HCT116 (cell line): ENCODE data around the gene LRPPRC.

Source experiments
- CEBPB ChIP-seq: IDR thresholded peaks from 2 replicates; pipeline ENCODE4 v1.6.1; 2012; ENCODE audit warnings: low read depth
- TF ChIP-seq, protein P1 (sequence below): IDR thresholded peaks from 2 replicates; pipeline ENCODE4 v1.6.1; 2012; ENCODE audit warnings: low read depth
- TF ChIP-seq, protein P2 (sequence below), 3 experiments: fragments of 200-600 bp in 1 of 3; sonication (generic) in 1 of 3; IDR thresholded peaks in 2 of 3; conservative IDR thresholded peaks in 1 of 3; 2 replicates each; pipeline ENCODE4 v1.5.1; 2012 to 2017; ENCODE audit warnings: low read depth in 2 of 3, low read length in 2 of 3, antibody characterized with exemption in 1 of 3, borderline replicate concordance in 1 of 3, control low read depth in 1 of 3, mild to moderate bottlenecking in 1 of 3, mixed read lengths in 1 of 3, mixed run types in 1 of 3, moderate library complexity in 1 of 3; ENCODE audit not compliant: insufficient read depth in 1 of 3

DNA sequence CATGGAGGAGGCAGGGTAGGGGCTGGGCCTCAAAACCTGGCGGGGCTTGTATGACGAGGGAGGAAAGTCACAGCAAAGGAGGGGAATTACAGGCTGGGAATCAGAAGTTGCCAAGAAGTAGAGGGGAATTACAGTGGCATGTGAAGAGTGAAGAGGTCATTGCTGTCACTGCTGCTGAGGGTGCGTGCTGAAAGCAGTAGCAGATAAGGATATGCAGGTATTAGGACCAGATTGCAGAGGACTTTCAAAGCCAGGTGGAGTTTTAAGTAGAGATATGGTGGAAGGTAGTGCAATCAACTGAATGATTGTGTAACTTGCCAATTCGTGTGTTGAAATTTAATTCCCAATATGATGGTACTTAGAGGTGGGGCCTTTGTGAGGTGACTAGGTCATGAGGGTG is 19.4 kb upstream of the LRPPRC start:
- TF ChIP-seq, protein P1, sequence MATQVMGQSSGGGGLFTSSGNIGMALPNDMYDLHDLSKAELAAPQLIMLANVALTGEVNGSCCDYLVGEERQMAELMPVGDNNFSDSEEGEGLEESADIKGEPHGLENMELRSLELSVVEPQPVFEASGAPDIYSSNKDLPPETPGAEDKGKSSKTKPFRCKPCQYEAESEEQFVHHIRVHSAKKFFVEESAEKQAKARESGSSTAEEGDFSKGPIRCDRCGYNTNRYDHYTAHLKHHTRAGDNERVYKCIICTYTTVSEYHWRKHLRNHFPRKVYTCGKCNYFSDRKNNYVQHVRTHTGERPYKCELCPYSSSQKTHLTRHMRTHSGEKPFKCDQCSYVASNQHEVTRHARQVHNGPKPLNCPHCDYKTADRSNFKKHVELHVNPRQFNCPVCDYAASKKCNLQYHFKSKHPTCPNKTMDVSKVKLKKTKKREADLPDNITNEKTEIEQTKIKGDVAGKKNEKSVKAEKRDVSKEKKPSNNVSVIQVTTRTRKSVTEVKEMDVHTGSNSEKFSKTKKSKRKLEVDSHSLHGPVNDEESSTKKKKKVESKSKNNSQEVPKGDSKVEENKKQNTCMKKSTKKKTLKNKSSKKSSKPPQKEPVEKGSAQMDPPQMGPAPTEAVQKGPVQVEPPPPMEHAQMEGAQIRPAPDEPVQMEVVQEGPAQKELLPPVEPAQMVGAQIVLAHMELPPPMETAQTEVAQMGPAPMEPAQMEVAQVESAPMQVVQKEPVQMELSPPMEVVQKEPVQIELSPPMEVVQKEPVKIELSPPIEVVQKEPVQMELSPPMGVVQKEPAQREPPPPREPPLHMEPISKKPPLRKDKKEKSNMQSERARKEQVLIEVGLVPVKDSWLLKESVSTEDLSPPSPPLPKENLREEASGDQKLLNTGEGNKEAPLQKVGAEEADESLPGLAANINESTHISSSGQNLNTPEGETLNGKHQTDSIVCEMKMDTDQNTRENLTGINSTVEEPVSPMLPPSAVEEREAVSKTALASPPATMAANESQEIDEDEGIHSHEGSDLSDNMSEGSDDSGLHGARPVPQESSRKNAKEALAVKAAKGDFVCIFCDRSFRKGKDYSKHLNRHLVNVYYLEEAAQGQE, result no peak
- TF ChIP-seq, protein P2, sequence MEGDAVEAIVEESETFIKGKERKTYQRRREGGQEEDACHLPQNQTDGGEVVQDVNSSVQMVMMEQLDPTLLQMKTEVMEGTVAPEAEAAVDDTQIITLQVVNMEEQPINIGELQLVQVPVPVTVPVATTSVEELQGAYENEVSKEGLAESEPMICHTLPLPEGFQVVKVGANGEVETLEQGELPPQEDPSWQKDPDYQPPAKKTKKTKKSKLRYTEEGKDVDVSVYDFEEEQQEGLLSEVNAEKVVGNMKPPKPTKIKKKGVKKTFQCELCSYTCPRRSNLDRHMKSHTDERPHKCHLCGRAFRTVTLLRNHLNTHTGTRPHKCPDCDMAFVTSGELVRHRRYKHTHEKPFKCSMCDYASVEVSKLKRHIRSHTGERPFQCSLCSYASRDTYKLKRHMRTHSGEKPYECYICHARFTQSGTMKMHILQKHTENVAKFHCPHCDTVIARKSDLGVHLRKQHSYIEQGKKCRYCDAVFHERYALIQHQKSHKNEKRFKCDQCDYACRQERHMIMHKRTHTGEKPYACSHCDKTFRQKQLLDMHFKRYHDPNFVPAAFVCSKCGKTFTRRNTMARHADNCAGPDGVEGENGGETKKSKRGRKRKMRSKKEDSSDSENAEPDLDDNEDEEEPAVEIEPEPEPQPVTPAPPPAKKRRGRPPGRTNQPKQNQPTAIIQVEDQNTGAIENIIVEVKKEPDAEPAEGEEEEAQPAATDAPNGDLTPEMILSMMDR (IDR thresholded peaks at IDR 0.05 in 2 of 3, conservative IDR thresholded peaks at IDR 0.05 in 1 of 3; ENCODE audit: borderline replicate concordance in 1 of 3, insufficient read depth in 1 of 3, low read depth in 2 of 3, low read length in 2 of 3), result no peak
- no peak for TF ChIP-seq CEBPB
